Measurements from ENCODE around the gene GNLY. TPM values are rescaled to one million over a fixed set of nuclear protein-coding genes. Genes with fewer than 3 reads are reported as not detected.

The GNLY gene
- total and polyA plus RNA-seq, 2 donors (not counting 3 experiments of a cell fraction or from before 2014, with no cell fraction given): not detected

DNA sequence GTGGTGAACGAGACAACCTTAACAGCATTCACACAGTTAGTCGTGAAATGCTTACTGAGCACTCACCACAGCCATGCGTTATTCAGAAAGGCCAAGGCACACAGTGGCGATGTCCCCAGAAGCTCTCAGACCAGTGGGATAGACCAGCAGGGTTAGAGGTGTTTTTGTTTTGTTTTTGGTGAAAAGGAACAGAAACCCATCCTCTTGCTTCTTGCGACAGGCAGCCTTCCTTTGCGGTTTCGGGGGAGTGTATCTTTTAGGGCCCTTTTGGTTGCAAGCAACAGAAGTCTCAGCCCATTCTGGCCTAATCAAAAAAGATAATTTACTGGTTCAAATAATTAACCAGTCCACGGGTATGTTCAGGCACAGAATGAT lies 4.7 kb downstream of the GNLY start:
- no peak overlapping the region for H3K9ac ChIP-seq (replicated peaks; ENCODE audit: extremely low read depth, insufficient read depth, low read length)
- no peaks in the 10 kb centered on the region for H3K9me1 ChIP-seq (replicated peaks; ENCODE audit: control insufficient read depth, extremely low read depth, insufficient read depth, low read length)
- no peak overlapping the region for H3K27ac ChIP-seq (ENCODE audit: insufficient read depth, low read depth, low read length)
- H3K4me1 ChIP-seq (ENCODE audit: control insufficient read depth, extremely low read depth, insufficient read depth, low read length): peaks cover 13% of the 10 kb centered on the region
- no peaks in the 10 kb centered on the region for H3K9me3 ChIP-seq (replicated peaks; ENCODE audit: control insufficient read depth, insufficient read depth, low read length)
- no peak overlapping the region for H3K4me2 ChIP-seq (ENCODE audit: insufficient read depth, low read length)
- dilution Hi-C loops (cut with MboI; ENCODE audit: extremely low pct_ligation_motif_present, low sequenced_read_pairs) (no loop called here), intact Hi-C loops (cut with micrococcal nuclease) (no loop called here)
- H4K20me1 ChIP-seq (replicated peaks; ENCODE audit: control insufficient read depth, extremely low read depth, insufficient read depth, low read length): no peaks in the 10 kb centered on the region
- ChIA-PET POLR2A (no interaction called here), CTCF (interaction anchor here (0.6 to 2.1 kb wide), 3 partner anchors 50 to 115 kb away, joined by 3 to 8 read pairs (median 4); no protein-coding TSS in a partner anchor)
- no peak overlapping the region for H3K4me3 ChIP-seq (replicated peaks in 1 of 3; ENCODE audit: insufficient read depth in 1 of 3, low read depth in 1 of 3, low read length in 3 of 3)
- DNase-seq (ENCODE audit: low read depth, low spot score) (no peak), FAIRE-seq (no peak)
- BruUV-seq (replicated peaks): no TSS peak
- TF ChIP-seq MYC (IDR thresholded peaks at IDR 0.05; ENCODE audit: low read depth, low read length) (no peak), JUN (IDR thresholded peaks at IDR 0.05; ENCODE audit: borderline replicate concordance, insufficient read depth, insufficient read length, low read depth) (no peak), GATA2 (IDR thresholded peaks at IDR 0.05; ENCODE audit: insufficient read depth, insufficient read length, low read depth, low read length) (no peak), POLR2A (IDR thresholded peaks at IDR 0.05; ENCODE audit: low read depth, low read length) (no peak)
- no peaks in the 10 kb centered on the region for H3K36me3 ChIP-seq (ENCODE audit: control insufficient read depth in 2 of 2, extremely low read depth in 1 of 2, insufficient read depth in 2 of 2, low read length in 2 of 2)
- H3K27me3 ChIP-seq (ENCODE audit: control insufficient read depth in 2 of 2, insufficient read depth in 2 of 2, low read length in 2 of 2): no peaks in the 10 kb centered on the region
- H3K79me2 ChIP-seq (ENCODE audit: control insufficient read depth, insufficient read depth, low read length): no peaks in the 10 kb centered on the region
- H2AFZ ChIP-seq (ENCODE audit: low read depth, low read length): no peak overlapping the region

DNA sequence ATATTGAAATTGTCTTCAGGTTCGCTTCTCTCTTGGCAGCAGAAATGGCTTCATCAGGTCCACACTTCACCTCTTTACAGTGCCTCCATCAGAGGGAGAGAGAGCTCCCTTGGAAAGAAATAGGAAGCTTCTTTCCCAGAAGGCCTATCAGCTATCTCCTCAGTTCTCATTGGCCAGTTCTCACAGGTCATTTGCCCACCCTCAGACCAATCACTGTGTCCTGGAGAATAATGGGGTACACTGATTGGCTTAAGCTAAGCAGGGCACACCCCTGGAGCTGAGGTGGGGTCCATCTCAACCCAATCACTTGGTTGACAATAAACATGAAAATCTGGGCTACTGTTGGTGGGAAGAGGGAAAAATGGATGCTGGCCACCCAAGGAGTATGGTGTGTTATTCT lies 5.2 kb downstream of the GNLY start:
- TF ChIP-seq, protein P1, sequence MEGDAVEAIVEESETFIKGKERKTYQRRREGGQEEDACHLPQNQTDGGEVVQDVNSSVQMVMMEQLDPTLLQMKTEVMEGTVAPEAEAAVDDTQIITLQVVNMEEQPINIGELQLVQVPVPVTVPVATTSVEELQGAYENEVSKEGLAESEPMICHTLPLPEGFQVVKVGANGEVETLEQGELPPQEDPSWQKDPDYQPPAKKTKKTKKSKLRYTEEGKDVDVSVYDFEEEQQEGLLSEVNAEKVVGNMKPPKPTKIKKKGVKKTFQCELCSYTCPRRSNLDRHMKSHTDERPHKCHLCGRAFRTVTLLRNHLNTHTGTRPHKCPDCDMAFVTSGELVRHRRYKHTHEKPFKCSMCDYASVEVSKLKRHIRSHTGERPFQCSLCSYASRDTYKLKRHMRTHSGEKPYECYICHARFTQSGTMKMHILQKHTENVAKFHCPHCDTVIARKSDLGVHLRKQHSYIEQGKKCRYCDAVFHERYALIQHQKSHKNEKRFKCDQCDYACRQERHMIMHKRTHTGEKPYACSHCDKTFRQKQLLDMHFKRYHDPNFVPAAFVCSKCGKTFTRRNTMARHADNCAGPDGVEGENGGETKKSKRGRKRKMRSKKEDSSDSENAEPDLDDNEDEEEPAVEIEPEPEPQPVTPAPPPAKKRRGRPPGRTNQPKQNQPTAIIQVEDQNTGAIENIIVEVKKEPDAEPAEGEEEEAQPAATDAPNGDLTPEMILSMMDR (IDR thresholded peaks at IDR 0.05; ENCODE audit: extremely low read depth in 1 of 2, insufficient read depth in 1 of 2, low read depth in 1 of 2, low read length in 2 of 2): no peak
- no peak for TF ChIP-seq FOS (IDR thresholded peaks at IDR 0.05; ENCODE audit: borderline replicate concordance, insufficient read depth, low read length)
- TF ChIP-seq POLR2A (IDR thresholded peaks at IDR 0.05; ENCODE audit: low read depth, low read length): no peak
- TF ChIP-seq POLR2AphosphoS5 (IDR thresholded peaks at IDR 0.05; ENCODE audit: insufficient read depth, low read depth, low read length): no peak
- no peak for TF ChIP-seq JUN (IDR thresholded peaks at IDR 0.05; ENCODE audit: borderline replicate concordance, insufficient read depth, insufficient read length, low read depth)
- TF ChIP-seq, protein P2, sequence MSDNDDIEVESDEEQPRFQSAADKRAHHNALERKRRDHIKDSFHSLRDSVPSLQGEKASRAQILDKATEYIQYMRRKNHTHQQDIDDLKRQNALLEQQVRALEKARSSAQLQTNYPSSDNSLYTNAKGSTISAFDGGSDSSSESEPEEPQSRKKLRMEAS (IDR thresholded peaks at IDR 0.05; ENCODE audit: insufficient read depth, insufficient read length): no peak
- TF ChIP-seq GATA2 (IDR thresholded peaks at IDR 0.05; ENCODE audit: insufficient read depth, insufficient read length, low read depth, low read length): no peak
- TF ChIP-seq MYC (IDR thresholded peaks at IDR 0.05; ENCODE audit: low read depth, low read length): no peak
- no peak for TF ChIP-seq EZH2 (IDR thresholded peaks at IDR 0.05; ENCODE audit: borderline replicate concordance, low read depth, low read length, severe bottlenecking)
- intact Hi-C loops (cut with micrococcal nuclease): no loop called here
- H3K79me2 ChIP-seq (ENCODE audit: control insufficient read depth, insufficient read depth, low read length): no peaks in the 10 kb centered on the region
- FAIRE-seq (no peak), DNase-seq (ENCODE audit: low read depth, low spot score) (no peak)
- H3K9ac ChIP-seq (replicated peaks; ENCODE audit: extremely low read depth, insufficient read depth, low read length): no peak overlapping the region
- H3K4me1 ChIP-seq (ENCODE audit: control insufficient read depth, extremely low read depth, insufficient read depth, low read length): peaks cover 13% of the 10 kb centered on the region
- H3K36me3 ChIP-seq (ENCODE audit: control insufficient read depth in 2 of 2, extremely low read depth in 1 of 2, insufficient read depth in 2 of 2, low read length in 2 of 2): no peaks in the 10 kb centered on the region
- ChIA-PET CTCF (interaction anchor here (0.6 to 2.1 kb wide), 4 partner anchors 38 to 115 kb away, joined by 3 to 8 read pairs (median 4); no protein-coding TSS in a partner anchor), POLR2A (no interaction called here)
- H3K27ac ChIP-seq (ENCODE audit: insufficient read depth, low read depth, low read length): no peak overlapping the region
- no peaks in the 10 kb centered on the region for H3K9me3 ChIP-seq (replicated peaks; ENCODE audit: control insufficient read depth, insufficient read depth, low read length)
- no peaks in the 10 kb centered on the region for H3K9me1 ChIP-seq (replicated peaks; ENCODE audit: control insufficient read depth, extremely low read depth, insufficient read depth, low read length)
- no TSS peak for BruUV-seq (replicated peaks)
- H3K4me3 ChIP-seq (replicated peaks in 1 of 3; ENCODE audit: insufficient read depth in 1 of 3, low read depth in 1 of 3, low read length in 3 of 3): no peak overlapping the region
- H4K20me1 ChIP-seq (replicated peaks; ENCODE audit: control insufficient read depth, extremely low read depth, insufficient read depth, low read length): no peaks in the 10 kb centered on the region
- H3K4me2 ChIP-seq (ENCODE audit: insufficient read depth, low read length): no peak overlapping the region
- dilution Hi-C loops (cut with MboI; ENCODE audit: extremely low pct_ligation_motif_present, low sequenced_read_pairs): no loop called here
- H3K27me3 ChIP-seq (ENCODE audit: control insufficient read depth in 2 of 2, insufficient read depth in 2 of 2, low read length in 2 of 2): no peaks in the 10 kb centered on the region
- no peak overlapping the region for H2AFZ ChIP-seq (ENCODE audit: low read depth, low read length)

All from endothelial cell of umbilical vein (primary cell).